H1 (cell line): ENCODE results near the gene FMNL2. TPM values are rescaled to one million over a fixed set of nuclear protein-coding genes. Genes with fewer than 3 reads are reported as not detected.

Source experiments
- CTCF ChIA-PET: fragments of 300-600 bp; sonication (Branson Sonifier 250); formaldehyde crosslinking; loops from one replicate; lab custom pipeline; 2021; ENCODE audit not compliant: partially characterized antibody; lab: Charles Lee
- POLR2A ChIA-PET: fragments of 300-600 bp; sonication (Branson Sonifier 250); formaldehyde crosslinking; loops from one replicate; lab custom pipeline; 2021; ENCODE audit warnings: inconsistent platforms; ENCODE audit not compliant: partially characterized antibody; lab: Charles Lee
- DNase-seq, 2 experiments: peaks; one replicate each; pipeline versions ENCODE4 v3.0.0 to v3.0.0-alpha.2; 2010 to 2022; ENCODE audit warnings: low spot score in 2 of 2, low read depth in 1 of 2, mixed read lengths in 1 of 2
- FAIRE-seq: peaks from 2 replicates; lab custom pipeline; 2011; peaks lifted over from hg19 to GRCh38; lab: Jason Lieb, UNC
- H2AFZ ChIP-seq: 2 replicates; pipeline ENCODE4 v1.8.1; 2012; ENCODE audit warnings: low read length, inconsistent platforms
- H2AK5ac ChIP-seq: 2 replicates; pipeline ENCODE4 v1.6.1; 2013; ENCODE audit warnings: low read depth, low read length
- H2BK120ac ChIP-seq: replicated peaks from 2 replicates; pipeline ENCODE3; 2013; ENCODE audit warnings: low read depth, low read length, inconsistent platforms
- H2BK12ac ChIP-seq: 2 replicates; pipeline ENCODE4 v1.6.1; 2013; ENCODE audit warnings: low read depth, low read length
- H2BK15ac ChIP-seq: 2 replicates; pipeline ENCODE4 v1.6.1; 2013; ENCODE audit warnings: low read length
- H2BK20ac ChIP-seq: 2 replicates; pipeline ENCODE4 v1.6.1; 2013; ENCODE audit warnings: low read length
- H2BK5ac ChIP-seq: 2 replicates; pipeline ENCODE4 v1.6.1; 2013; ENCODE audit warnings: low read depth, low read length
- H3K14ac ChIP-seq: 2 replicates; pipeline ENCODE4 v1.6.1; 2013; ENCODE audit warnings: inconsistent platforms; ENCODE audit not compliant: insufficient read length
- H3K18ac ChIP-seq: 2 replicates; pipeline ENCODE4 v1.6.1; 2013; ENCODE audit warnings: low read length; ENCODE audit errors: extremely low read depth
- H3K23ac ChIP-seq: 2 replicates; pipeline ENCODE4 v1.6.1; 2013; ENCODE audit warnings: inconsistent platforms; ENCODE audit not compliant: insufficient read length
- H3K23me2 ChIP-seq: 2 replicates; pipeline ENCODE4 v1.6.1; 2013; ENCODE audit warnings: low read depth, low read length
- H3K27ac ChIP-seq: 2 replicates; pipeline ENCODE4 v1.6.1; 2011; ENCODE audit warnings: low read depth, low read length, inconsistent platforms
- H3K27me3 ChIP-seq, 4 experiments: replicated peaks in 1 of 4; 1 replicate in 1 of 4; 2 replicates in 3 of 4; pipeline versions ENCODE4 v1.6.1 to v1.8.1; 2011 to 2013; ENCODE audit warnings: low read length in 3 of 4, mild to moderate bottlenecking in 3 of 4, inconsistent platforms in 2 of 4, mixed read lengths in 2 of 4, moderate library complexity in 1 of 4; ENCODE audit not compliant: control insufficient read depth in 3 of 4, insufficient read depth in 3 of 4; ENCODE audit errors: extremely low read depth in 1 of 4
- H3K36me3 ChIP-seq, 4 experiments: 2 replicates each; pipeline versions ENCODE4 v1.6.1 to v1.8.1; 2011 to 2013; ENCODE audit warnings: mild to moderate bottlenecking in 4 of 4, low read length in 3 of 4, moderate library complexity in 2 of 4, control low read depth in 1 of 4, inconsistent platforms in 1 of 4; ENCODE audit not compliant: insufficient read depth in 4 of 4, control insufficient read depth in 2 of 4
- H3K4ac ChIP-seq: replicated peaks from 2 replicates; pipeline ENCODE3; 2013; ENCODE audit warnings: low read length, low read depth, mixed read lengths, inconsistent platforms; ENCODE audit not compliant: insufficient read length
- H3K4me1 ChIP-seq, 4 experiments: replicated peaks in 1 of 4; 1 replicate in 1 of 4; 2 replicates in 3 of 4; pipeline versions ENCODE4 v1.6.1 to v1.8.1; 2011 to 2013; ENCODE audit warnings: low read length in 3 of 4, inconsistent platforms in 2 of 4, mixed read lengths in 1 of 4; ENCODE audit not compliant: insufficient read depth in 4 of 4, control insufficient read depth in 3 of 4
- H3K4me2 ChIP-seq, 2 experiments: 2 replicates each; pipeline versions ENCODE4 v1.6.1 to v1.8.1; 2011 to 2013; ENCODE audit warnings: low read depth in 2 of 2, low read length in 2 of 2, control low read depth in 1 of 2, inconsistent platforms in 1 of 2, mild to moderate bottlenecking in 1 of 2; ENCODE audit not compliant: insufficient read depth in 1 of 2
- H3K4me3 ChIP-seq, 4 experiments: fragments of 200-600, 300-600 bp in 1 of 4; sonication (generic), shearing (Covaris generic), sonication (Bioruptor Twin) in 1 of 4; 2 replicates each; pipeline versions ENCODE4 v1.5.1 to v1.8.1; 2011 to 2016; ENCODE audit warnings: low read length in 4 of 4, low read depth in 3 of 4, control low read depth in 2 of 4, inconsistent platforms in 2 of 4, mild to moderate bottlenecking in 2 of 4, mixed read lengths in 1 of 4, moderate library complexity in 1 of 4; ENCODE audit not compliant: insufficient read depth in 2 of 4; ENCODE audit errors: extremely low read depth in 1 of 4
- H3K56ac ChIP-seq: replicated peaks from 2 replicates; pipeline ENCODE3; 2013; ENCODE audit warnings: low read depth, mild to moderate bottlenecking, mixed read lengths, low read length, inconsistent platforms; ENCODE audit not compliant: insufficient read length
- H3K79me1 ChIP-seq: 2 replicates; pipeline ENCODE4 v1.6.1; 2013; ENCODE audit warnings: low read depth, low read length, control low read depth
- H3K79me2 ChIP-seq, 2 experiments: 2 replicates each; pipeline versions ENCODE4 v1.6.1 to v1.8.1; 2012 to 2013; ENCODE audit warnings: low read length in 2 of 2, mild to moderate bottlenecking in 2 of 2, inconsistent platforms in 1 of 2; ENCODE audit not compliant: insufficient read depth in 2 of 2, control insufficient read depth in 1 of 2
- H3K9ac ChIP-seq, 4 experiments: replicated peaks in 1 of 4; 1 replicate in 1 of 4; 2 replicates in 3 of 4; pipeline versions ENCODE4 v1.6.1 to v1.8.1; 2011 to 2013; ENCODE audit warnings: low read depth in 3 of 4, low read length in 3 of 4, control low read depth in 2 of 4, mild to moderate bottlenecking in 2 of 4, moderate library complexity in 2 of 4, inconsistent platforms in 1 of 4; ENCODE audit errors: extremely low read depth in 1 of 4
- H3K9me3 ChIP-seq, 2 experiments: 2 replicates each; pipeline versions ENCODE4 v1.6.1 to v1.8.1; 2012 to 2013; ENCODE audit warnings: mild to moderate bottlenecking in 2 of 2, moderate library complexity in 2 of 2, control low read depth in 1 of 2, inconsistent platforms in 1 of 2, low read depth in 1 of 2, low read length in 1 of 2, mixed read lengths in 1 of 2; ENCODE audit not compliant: insufficient read depth in 2 of 2
- H4K20me1 ChIP-seq, 2 experiments: replicated peaks in 1 of 2; 2 replicates each; pipeline versions ENCODE3 to v1.8.1; 2011 to 2013; ENCODE audit warnings: inconsistent platforms in 2 of 2, low read length in 2 of 2, mild to moderate bottlenecking in 1 of 2; ENCODE audit not compliant: insufficient read depth in 2 of 2, control insufficient read depth in 1 of 2
- H4K5ac ChIP-seq: 2 replicates; pipeline ENCODE4 v1.6.1; 2013; ENCODE audit warnings: low read length, low read depth, mixed read lengths, inconsistent platforms; ENCODE audit not compliant: insufficient read length
- H4K8ac ChIP-seq: 2 replicates; pipeline ENCODE4 v1.8.0; 2013; ENCODE audit warnings: mild to moderate bottlenecking, moderate library complexity, low read length, inconsistent platforms; ENCODE audit not compliant: insufficient read depth; ENCODE audit errors: extremely low read depth
- H4K91ac ChIP-seq: replicated peaks from 2 replicates; pipeline ENCODE3; 2013; ENCODE audit warnings: low read length, mixed read lengths, inconsistent platforms; ENCODE audit not compliant: insufficient read length
- ASH2L ChIP-seq: fragments of 200-600, 300-600 bp; sonication (generic); IDR thresholded peaks from one replicate; pipeline ENCODE4 v1.7.1; 2017; ENCODE audit warnings: low read length
- BACH1 ChIP-seq: IDR thresholded peaks from 2 replicates; pipeline ENCODE4 v1.6.1; 2012; ENCODE audit warnings: low read length, improper control_type of control experiment
- BRCA1 ChIP-seq: IDR thresholded peaks from 2 replicates; pipeline ENCODE4 v1.6.1; 2012; ENCODE audit warnings: low read depth, low read length, improper control_type of control experiment
- CHD2 ChIP-seq: IDR thresholded peaks from 2 replicates; pipeline ENCODE4 v1.6.1; 2012; ENCODE audit warnings: low read length, improper control_type of control experiment
- CREB1 ChIP-seq: IDR thresholded peaks from 2 replicates; pipeline ENCODE4 v1.6.1; 2012; ENCODE audit warnings: inconsistent platforms
- CTBP2 ChIP-seq: IDR thresholded peaks from 2 replicates; pipeline ENCODE4 v1.7.0; 2011; ENCODE audit warnings: borderline replicate concordance, mild to moderate bottlenecking, moderate library complexity, mixed read lengths, low read length; ENCODE audit not compliant: insufficient read depth, insufficient read length
- EGR1 ChIP-seq: IDR thresholded peaks from 2 replicates; pipeline ENCODE4 v1.6.1; 2011; ENCODE audit warnings: low read depth, low read length, borderline replicate concordance
- KDM1A ChIP-seq: fragments of 200-600, 300-600 bp; sonication (generic); IDR thresholded peaks from 2 replicates; pipeline ENCODE4 v1.7.1; 2016; ENCODE audit warnings: mild to moderate bottlenecking, low read length, borderline replicate concordance
- MAX ChIP-seq: IDR thresholded peaks from 2 replicates; pipeline ENCODE4 v1.6.1; 2012; ENCODE audit warnings: inconsistent platforms
- SIRT6 ChIP-seq: IDR thresholded peaks from one replicate; pipeline ENCODE4 v1.7.1; 2012; ENCODE audit warnings: low read length, inconsistent platforms
- SIX5 ChIP-seq: IDR thresholded peaks from 2 replicates; pipeline ENCODE4 v1.6.1; 2011; ENCODE audit warnings: mild to moderate bottlenecking, low read depth, low read length
- TEAD4 ChIP-seq: IDR thresholded peaks from 2 replicates; pipeline ENCODE4 v1.6.1; 2012; ENCODE audit warnings: low read depth, low read length, inconsistent platforms, mixed read lengths
- WGBS, 2 experiments: shearing (Covaris generic) in 1 of 2; methylation state at CpG; one replicate each; pipeline versions ENCODE4 v1.1.6 to v1.1.7; 2013 to 2015; ENCODE audit warnings: low lambda C conversion rate in 2 of 2, mixed read lengths in 2 of 2, inconsistent platforms in 1 of 2, low coverage in 1 of 2, missing lambda C conversion rate in 1 of 2; ENCODE audit not compliant: insufficient replicate concordance in 2 of 2, insufficient coverage in 1 of 2, insufficient read length in 1 of 2; ENCODE audit errors: extremely low coverage in 1 of 2, missing lambda C conversion rate in 1 of 2; 5-methylcytosine and 5-hydroxymethylcytosine counted together
- polyA plus RNA-seq, 7 experiments: library from polyadenylated mRNA; depleted of rRNA in 3 of 7; stranded (reverse) in 5 of 7; unstranded in 2 of 7; fragments of >200 nt in 5 of 7; fragments of 200-250 nt in 2 of 7; gene quantifications; 1 replicate in 5 of 7; 2 replicates in 1 of 7; 4 replicates in 1 of 7; pipeline versions ENCODE4 v1.2.1 to v1.2.3, GENCODE V29; 2011 to 2013; ENCODE audit warnings: missing spikeins in 2 of 7, mixed read lengths in 2 of 7
- total RNA-seq: library from RNA; stranded (reverse); fragmentation: NEBNext Ultra II Directional; extraction: Animal tissue kit (Norgen Biotek cat#: 25700); gene quantifications from 2 replicates; pipeline ENCODE4 v1.2.1, GENCODE V29; 2021

FMNL2 gene
- total and polyA plus RNA-seq, 2 of the 8 experiments (the other 6 are each of a cell fraction or from before 2014, with no cell fraction given): 15.5 to 45.1 TPM

GRCh38 chr2:152594792-152595191, 259.8 kb downstream of the FMNL2 start:
- CTCF ChIA-PET: interaction anchor here (1.2 kb wide), 1 partner anchor 41 kb away, joined by 3 read pairs; no protein-coding TSS in a partner anchor
- Histone ChIP-seq H3K79me1 (no peaks in the 10 kb centered on the region; the same call in 1 of the 2 replicates), H3K56ac (no peak overlapping the region), H3K36me3 (no peaks in the 10 kb centered on the region), H3K23me2 (no peaks in the 10 kb centered on the region), H3K9ac (no peak overlapping the region), H4K5ac (no peak overlapping the region), H4K91ac (no peak overlapping the region), H3K14ac (no peak overlapping the region), H2BK12ac (no peak overlapping the region), H4K20me1 (peaks cover 0 to 2% of the 10 kb centered on the region in 2 experiments), H3K18ac (no peak overlapping the region), H2AFZ (no peak overlapping the region), H3K4ac (no peak overlapping the region), H3K79me2 (no peaks in the 10 kb centered on the region), H3K27me3 (peaks cover 0 to 1% (median 0%) of the 10 kb centered on the region in 4 experiments; a peak in 1 of 7 replicates), H3K27ac (no peak overlapping the region), H2BK120ac (no peak overlapping the region), H2BK20ac (no peak overlapping the region), H4K8ac (no peak overlapping the region), H3K4me2 (no peak overlapping the region), H3K9me3 (no peaks in the 10 kb centered on the region), H2BK15ac (no peak overlapping the region), H3K23ac (no peak overlapping the region), H3K4me3 (no peak overlapping the region), H3K4me1 (peaks cover 2 to 6% (median 3%) of the 10 kb centered on the region in 4 experiments; a peak in 3 of 7 replicates), H2BK5ac (no peak overlapping the region; the same call in 1 of the 2 replicates), H2AK5ac (no peak overlapping the region)
- TF ChIP-seq KDM1A: no peak
- no peak for TF ChIP-seq BRCA1
- no peak for TF ChIP-seq SIX5
- no peak for TF ChIP-seq CTBP2
- no peak for TF ChIP-seq EGR1
- TF ChIP-seq ASH2L: no peak
- TF ChIP-seq TEAD4: no peak
- no peak for TF ChIP-seq MAX
- no peak for TF ChIP-seq BACH1
- no peak for TF ChIP-seq CHD2
- TF ChIP-seq SIRT6: no peak
- no peak for TF ChIP-seq CREB1
- POLR2A ChIA-PET: interaction anchor here (0.7 kb wide), 1 partner anchor 33 kb away, joined by 3 read pairs; no protein-coding TSS in a partner anchor
- DNase-seq (no peak), FAIRE-seq (no peak)
- 81% methylated on average over 3 of the region's 3 CpGs; no CpG with 5 or more reads in 1 of the 2 experiments for WGBS, 2 experiments
